WTC11 (cell line): ENCODE results near the gene ATP13A2. TPM values are rescaled to one million over a fixed set of nuclear protein-coding genes. Genes with fewer than 3 reads are reported as not detected.

Experiments
- ATAC-seq: fragments of 200-7000 bp; cut with Tn5 transposase; 2 replicates; pipeline ENCODE4 v1.10.0; 2021; ENCODE audit warnings: mild to moderate bottlenecking, moderate library complexity
- CTCF ChIA-PET: fragments of 300-600 bp; sonication (Branson Sonifier 250); formaldehyde crosslinking; loops from one replicate; lab custom pipeline; 2021; ENCODE audit warnings: antibody characterized with exemption; lab: Charles Lee
- POLR2A ChIA-PET: fragments of 350-600 bp; sonication (Branson Sonifier 250); formaldehyde crosslinking; loops from one replicate; lab custom pipeline; 2021; ENCODE audit warnings: antibody characterized with exemption; lab: Charles Lee
- DNase-seq: peaks from one replicate; pipeline ENCODE4 v3.0.0; 2021; ENCODE audit warnings: low spot score
- H3K27ac Mint-ChIP-seq: 2 replicates; pipeline ENCODE4 v1.8.0; 2021; ENCODE audit warnings: mixed read lengths
- H3K27me3 Mint-ChIP-seq: 2 replicates; pipeline ENCODE4 v1.8.0; 2021; ENCODE audit warnings: low read depth, mild to moderate bottlenecking, moderate library complexity, mixed read lengths
- H3K36me3 Mint-ChIP-seq: 2 replicates; pipeline ENCODE4 v1.8.0; 2021; ENCODE audit warnings: mixed read lengths
- H3K4me1 Mint-ChIP-seq: 2 replicates; pipeline ENCODE4 v1.8.0; 2022; ENCODE audit warnings: mixed read lengths
- H3K4me3 Mint-ChIP-seq: 2 replicates; pipeline ENCODE4 v1.8.0; 2021; ENCODE audit warnings: mild to moderate bottlenecking, moderate library complexity, mixed read lengths
- H3K9me3 Mint-ChIP-seq: 2 replicates; pipeline ENCODE4 v1.8.0; 2021; ENCODE audit warnings: mixed read lengths
- AFF4 ChIP-seq: sonication (generic); formaldehyde crosslinking; IDR thresholded peaks from 2 replicates; pipeline ENCODE4 v1.8.1; 2023; ENCODE audit warnings: mild to moderate bottlenecking, missing genetic modification reagents, borderline replicate concordance
- ATF3 ChIP-seq: sonication (generic); formaldehyde crosslinking; conservative IDR thresholded peaks from 2 replicates; pipeline ENCODE4 v1.8.1; 2022; ENCODE audit warnings: mild to moderate bottlenecking, missing genetic modification reagents
- FOXK1 ChIP-seq: sonication (generic); formaldehyde crosslinking; IDR thresholded peaks from 2 replicates; pipeline ENCODE4 v1.8.0; 2022; ENCODE audit warnings: mild to moderate bottlenecking, moderate library complexity, missing genetic modification reagents
- MLX ChIP-seq: sonication (generic); formaldehyde crosslinking; IDR thresholded peaks from 2 replicates; pipeline ENCODE4 v1.8.1; 2023; ENCODE audit warnings: mild to moderate bottlenecking, missing genetic modification reagents, moderate library complexity
- MYBL2 ChIP-seq: sonication (generic); formaldehyde crosslinking; IDR thresholded peaks from 2 replicates; pipeline ENCODE4 v1.8.1; 2023; ENCODE audit warnings: mild to moderate bottlenecking, moderate library complexity, missing genetic modification reagents
- PRDM15 ChIP-seq: sonication (generic); formaldehyde crosslinking; IDR thresholded peaks from 2 replicates; pipeline ENCODE4 v1.8.0; 2022; ENCODE audit warnings: missing genetic modification reagents
- TEAD1 ChIP-seq: sonication (generic); formaldehyde crosslinking; IDR thresholded peaks from 2 replicates; pipeline ENCODE4 v1.8.0; 2022; ENCODE audit warnings: mild to moderate bottlenecking, missing genetic modification reagents
- TEAD4 ChIP-seq: sonication (generic); formaldehyde crosslinking; IDR thresholded peaks from 2 replicates; pipeline ENCODE4 v1.8.0; 2022; ENCODE audit warnings: mild to moderate bottlenecking, missing genetic modification reagents
- ZNF138 ChIP-seq: sonication (generic); formaldehyde crosslinking; conservative IDR thresholded peaks from 2 replicates; pipeline ENCODE4 v1.8.1; 2022; ENCODE audit warnings: mild to moderate bottlenecking, moderate library complexity, missing genetic modification reagents
- ZNF219 ChIP-seq: sonication (generic); formaldehyde crosslinking; IDR thresholded peaks from 2 replicates; pipeline ENCODE4 v1.8.0; 2023; ENCODE audit warnings: missing genetic modification reagents, mild to moderate bottlenecking, borderline replicate concordance
- ZNF263 ChIP-seq: sonication (generic); formaldehyde crosslinking; IDR thresholded peaks from 2 replicates; pipeline ENCODE4 v1.8.1; 2022; ENCODE audit warnings: low read depth, mild to moderate bottlenecking, moderate library complexity, missing genetic modification reagents
- ZNF317 ChIP-seq: sonication (generic); formaldehyde crosslinking; IDR thresholded peaks from 2 replicates; pipeline ENCODE4 v1.8.1; 2023; ENCODE audit warnings: low read depth, mild to moderate bottlenecking, moderate library complexity, missing genetic modification reagents, borderline replicate concordance
- ZNF512 ChIP-seq: sonication (generic); formaldehyde crosslinking; IDR thresholded peaks from 2 replicates; pipeline ENCODE4 v1.8.1; 2022; ENCODE audit warnings: missing genetic modification reagents, borderline replicate concordance
- total RNA-seq: library from RNA; stranded (reverse); gene quantifications from 3 replicates; pipeline ENCODE4 v1.2.3, GENCODE V29; 2021
- TF ChIP-seq, protein P1 (sequence below): sonication (generic); formaldehyde crosslinking; IDR thresholded peaks from 2 replicates; pipeline ENCODE4 v1.8.0; 2022; ENCODE audit warnings: mild to moderate bottlenecking, missing genetic modification reagents
- TF ChIP-seq, protein P2 (sequence below): sonication (generic); formaldehyde crosslinking; IDR thresholded peaks from 2 replicates; pipeline ENCODE4 v1.8.0; 2022; ENCODE audit warnings: mild to moderate bottlenecking, missing genetic modification reagents

ATP13A2 gene
- total RNA-seq, 1 experiment from 2014 or later, result 95.9 TPM

DNA sequence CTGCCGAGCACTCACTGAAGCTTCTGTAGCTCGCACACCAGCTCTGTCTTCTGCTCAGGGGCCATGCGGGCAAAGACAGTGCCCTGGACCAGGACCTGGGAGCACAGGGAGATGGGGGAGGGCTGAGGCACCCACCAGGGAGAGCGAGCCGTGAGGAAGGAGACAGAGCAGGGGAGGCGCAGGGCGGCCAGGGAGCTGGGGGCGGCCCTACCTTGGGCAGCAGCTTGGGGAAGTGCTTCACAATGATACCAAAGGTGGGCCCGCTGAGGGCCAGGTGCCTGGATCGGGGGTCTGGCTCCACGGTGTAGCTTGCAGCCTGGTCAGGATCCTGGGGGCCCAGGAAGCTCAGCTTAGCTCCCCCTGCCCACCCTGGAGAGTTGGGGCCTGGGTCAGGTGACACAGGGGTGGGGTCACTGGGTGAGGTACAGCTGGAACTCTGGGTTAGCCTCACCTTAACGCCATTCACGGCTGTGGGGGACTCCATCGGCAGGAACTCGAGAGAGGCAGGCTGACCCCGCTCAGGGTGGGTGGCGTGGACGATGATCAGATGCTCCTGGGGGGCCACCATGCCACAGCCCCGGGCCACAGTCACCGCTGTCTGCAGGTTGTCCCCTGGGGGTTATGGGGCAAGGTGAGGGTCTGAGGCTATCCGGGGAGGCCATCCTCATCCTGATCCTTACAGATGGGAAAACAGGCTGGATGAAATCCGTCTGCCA lies 21.9 kb downstream of the ATP13A2 start:
- Mint-ChIP-seq H3K36me3 (no peaks in the 10 kb centered on the region), H3K4me1 (no peaks in the 10 kb centered on the region), H3K9me3 (no peaks in the 10 kb centered on the region), H3K4me3 (no peak overlapping the region), H3K27ac (no peak overlapping the region), H3K27me3 (no peaks in the 10 kb centered on the region)
- POLR2A ChIA-PET, result interaction anchor here (1.0 kb wide), 1 partner anchor 18 kb away, joined by 3 read pairs; no protein-coding TSS in a partner anchor
- TF ChIP-seq ZNF317 (CRISPR knock-in tag) (no peak), ATF3 (CRISPR knock-in tag) (no peak), MYBL2 (no peak), AFF4 (no peak)
- TF ChIP-seq, protein P1, sequence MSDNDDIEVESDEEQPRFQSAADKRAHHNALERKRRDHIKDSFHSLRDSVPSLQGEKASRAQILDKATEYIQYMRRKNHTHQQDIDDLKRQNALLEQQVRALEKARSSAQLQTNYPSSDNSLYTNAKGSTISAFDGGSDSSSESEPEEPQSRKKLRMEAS (CRISPR knock-in tag), result no peak
- TF ChIP-seq, protein P2, sequence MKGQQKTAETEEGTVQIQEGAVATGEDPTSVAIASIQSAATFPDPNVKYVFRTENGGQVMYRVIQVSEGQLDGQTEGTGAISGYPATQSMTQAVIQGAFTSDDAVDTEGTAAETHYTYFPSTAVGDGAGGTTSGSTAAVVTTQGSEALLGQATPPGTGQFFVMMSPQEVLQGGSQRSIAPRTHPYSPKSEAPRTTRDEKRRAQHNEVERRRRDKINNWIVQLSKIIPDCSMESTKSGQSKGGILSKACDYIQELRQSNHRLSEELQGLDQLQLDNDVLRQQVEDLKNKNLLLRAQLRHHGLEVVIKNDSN (CRISPR knock-in tag), result no peak
- no peak for ATAC-seq
- no peak for DNase-seq
- CTCF ChIA-PET, result interaction anchor here (1.0 to 5.3 kb wide), 5 partner anchors 11 to 58 kb away, joined by 3 to 67 read pairs (median 5); no protein-coding TSS in a partner anchor

DNA sequence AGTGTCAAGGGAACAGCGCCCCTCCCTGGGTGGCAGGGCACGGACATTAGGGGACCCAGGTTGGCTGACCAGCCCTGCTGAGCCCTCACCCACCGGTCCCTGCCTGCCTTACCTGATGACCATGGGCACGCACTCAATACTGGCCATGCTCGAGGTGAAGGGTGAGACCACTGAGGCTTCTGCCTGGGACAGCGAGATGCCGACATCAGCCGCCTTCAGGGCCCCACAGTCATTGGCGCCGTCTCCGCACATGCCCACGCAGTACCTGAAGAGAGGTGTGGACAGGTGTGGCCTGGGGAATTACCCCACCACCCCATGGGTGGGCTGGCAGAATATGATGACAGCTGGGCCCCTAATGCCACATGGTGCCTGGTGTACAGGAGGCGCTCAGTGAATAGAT lies 23.5 kb downstream of the ATP13A2 start:
- ChIA-PET POLR2A (no interaction called here), CTCF (interaction anchor here (1.8 to 5.3 kb wide), 6 partner anchors 10 to 367 kb away, joined by 15 to 67 read pairs (median 29); no protein-coding TSS in a partner anchor)
- no peaks in the 10 kb centered on the region for H3K27me3 Mint-ChIP-seq
- ATAC-seq (no peak), DNase-seq (no peak)
- TF ChIP-seq ZNF138 (CRISPR knock-in tag) (no peak), TEAD1 (CRISPR knock-in tag) (no peak), MLX (no peak), ZNF219 (CRISPR knock-in tag) (no peak), FOXK1 (no peak), PRDM15 (CRISPR knock-in tag) (no peak), ZNF512 (CRISPR knock-in tag) (no peak), ZNF263 (CRISPR knock-in tag) (no peak), ZNF317 (CRISPR knock-in tag) (no peak), TEAD4 (CRISPR knock-in tag) (no peak)
- no peaks in the 10 kb centered on the region for H3K36me3 Mint-ChIP-seq
- no peaks in the 10 kb centered on the region for H3K9me3 Mint-ChIP-seq
- H3K4me1 Mint-ChIP-seq, result peaks cover 6% of the 10 kb centered on the region
- no peak overlapping the region for H3K27ac Mint-ChIP-seq
- H3K4me3 Mint-ChIP-seq, result no peak overlapping the region
